ENCODE results near the gene CLGN. TPM values are rescaled to one million over a fixed set of nuclear protein-coding genes. Genes with fewer than 3 reads are reported as not detected.
"Not testable (repeated sequence)": the region's sequence is repeated elsewhere in the genome, so short reads cannot be mapped to it uniquely, and the experiment has no call there.

CLGN gene, protein sequence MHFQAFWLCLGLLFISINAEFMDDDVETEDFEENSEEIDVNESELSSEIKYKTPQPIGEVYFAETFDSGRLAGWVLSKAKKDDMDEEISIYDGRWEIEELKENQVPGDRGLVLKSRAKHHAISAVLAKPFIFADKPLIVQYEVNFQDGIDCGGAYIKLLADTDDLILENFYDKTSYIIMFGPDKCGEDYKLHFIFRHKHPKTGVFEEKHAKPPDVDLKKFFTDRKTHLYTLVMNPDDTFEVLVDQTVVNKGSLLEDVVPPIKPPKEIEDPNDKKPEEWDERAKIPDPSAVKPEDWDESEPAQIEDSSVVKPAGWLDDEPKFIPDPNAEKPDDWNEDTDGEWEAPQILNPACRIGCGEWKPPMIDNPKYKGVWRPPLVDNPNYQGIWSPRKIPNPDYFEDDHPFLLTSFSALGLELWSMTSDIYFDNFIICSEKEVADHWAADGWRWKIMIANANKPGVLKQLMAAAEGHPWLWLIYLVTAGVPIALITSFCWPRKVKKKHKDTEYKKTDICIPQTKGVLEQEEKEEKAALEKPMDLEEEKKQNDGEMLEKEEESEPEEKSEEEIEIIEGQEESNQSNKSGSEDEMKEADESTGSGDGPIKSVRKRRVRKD
- total RNA-seq = 2.0 and 4.7 TPM in 2 replicates

GRCh38 chr4:140427106-140427918 lies at the start of gene CLGN:
Gene CLGN, minus strand, starts transcription at chr4:140427648. Its CDS starts 14,570 bp downstream, at chr4:140413078.
- DNase-seq (ENCODE audit: low read depth) = peak; percentile 18

DNA sequence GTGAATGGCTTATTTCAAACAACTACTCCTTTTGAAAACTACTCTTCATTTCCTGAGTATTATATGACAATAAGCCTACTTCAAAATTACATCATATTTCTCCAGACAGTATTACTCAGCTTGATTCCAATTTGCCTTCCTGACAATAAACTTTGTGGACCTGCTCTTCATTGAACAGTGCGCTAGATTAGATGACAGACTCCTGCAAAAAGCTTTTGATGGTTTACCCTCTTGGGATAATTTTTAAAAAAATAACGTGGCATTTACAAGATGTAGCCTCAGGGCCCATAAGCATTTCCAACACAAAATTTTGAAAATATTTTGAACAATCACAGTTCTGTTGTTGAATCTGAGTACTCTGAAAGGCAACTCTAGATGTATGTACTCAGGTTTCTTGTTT lies 44.7 kb upstream of the CLGN start:
- no peak for DNase-seq (ENCODE audit: low read depth)

- no peak for DNase-seq (ENCODE audit: low read depth)
Measured at GRCh38 chr4:140469791-140470733, 42.6 kb upstream of the CLGN start.

GRCh38 chr4:140466146-140466545 lies 38.7 kb upstream of the CLGN start:
- no peak for DNase-seq (ENCODE audit: low read depth)

- no peak for DNase-seq (ENCODE audit: low read depth)
Measured at GRCh38 chr4:140463614-140464013, 36.2 kb upstream of the CLGN start.

DNA sequence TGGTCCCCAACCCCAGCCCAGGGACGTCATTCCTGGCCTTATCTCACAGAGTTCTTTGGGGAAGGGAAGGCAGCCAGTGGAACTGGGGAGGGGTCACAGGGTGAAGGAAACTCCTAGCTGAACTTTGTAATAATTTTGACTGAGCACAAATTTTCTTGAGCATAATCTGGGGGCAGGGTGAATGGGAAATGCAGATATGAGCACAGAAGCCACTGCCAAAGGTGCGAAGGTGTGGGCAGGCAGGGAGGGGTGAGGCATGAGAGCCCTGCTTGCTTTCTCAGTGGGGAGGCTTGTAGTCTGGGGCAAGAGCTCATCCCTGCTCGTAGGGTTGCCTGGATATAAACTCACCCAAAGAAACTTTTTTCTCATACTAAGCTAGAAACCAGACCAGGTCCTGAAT lies 35.7 kb upstream of the CLGN start:
- DNase-seq (ENCODE audit: low read depth) = no peak

DNA sequence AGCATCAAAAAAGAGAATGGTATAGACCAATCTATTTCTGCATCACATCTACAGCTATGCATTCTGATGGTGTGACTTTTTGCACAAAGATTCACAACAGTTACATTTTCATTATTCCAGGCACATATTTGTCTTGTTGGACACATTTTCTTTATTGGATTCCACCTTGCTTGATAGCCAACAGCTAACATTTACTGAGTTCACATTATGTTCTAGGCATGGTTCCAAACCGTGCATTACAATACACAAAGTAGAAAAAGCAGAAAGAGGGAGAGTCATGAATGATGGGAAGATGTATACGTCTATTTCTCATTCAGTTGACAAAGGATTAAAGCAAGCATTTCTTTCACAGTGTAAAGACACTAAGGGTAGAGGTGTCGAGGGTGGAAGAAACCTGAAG lies 22.9 kb upstream of the CLGN start:
- no peak for DNase-seq (ENCODE audit: low read depth)

GRCh38 chr4:140448830-140449229 lies 21.4 kb upstream of the CLGN start:
- DNase-seq (ENCODE audit: low read depth) = peak; percentile 58

DNA sequence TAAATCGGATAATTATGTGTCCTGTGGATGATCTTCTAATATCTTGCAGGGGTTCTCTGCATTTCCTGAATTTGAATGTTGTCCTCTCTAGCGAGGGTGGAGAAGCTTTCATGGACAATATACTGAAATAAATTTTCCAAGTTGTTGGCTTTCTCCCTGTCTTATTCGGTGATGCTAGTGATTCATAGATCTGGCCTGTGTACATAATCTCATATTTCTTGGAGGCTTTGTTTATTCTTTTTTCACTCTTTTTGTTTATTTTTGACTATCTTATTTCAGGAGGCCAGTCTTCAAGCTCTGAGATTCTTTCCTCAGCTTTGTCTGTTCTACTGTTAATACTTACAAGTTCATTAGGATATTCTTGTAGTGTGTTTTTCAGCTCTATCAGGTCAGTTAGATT lies 20.7 kb upstream of the CLGN start:
- no peak for DNase-seq (ENCODE audit: low read depth)

DNA sequence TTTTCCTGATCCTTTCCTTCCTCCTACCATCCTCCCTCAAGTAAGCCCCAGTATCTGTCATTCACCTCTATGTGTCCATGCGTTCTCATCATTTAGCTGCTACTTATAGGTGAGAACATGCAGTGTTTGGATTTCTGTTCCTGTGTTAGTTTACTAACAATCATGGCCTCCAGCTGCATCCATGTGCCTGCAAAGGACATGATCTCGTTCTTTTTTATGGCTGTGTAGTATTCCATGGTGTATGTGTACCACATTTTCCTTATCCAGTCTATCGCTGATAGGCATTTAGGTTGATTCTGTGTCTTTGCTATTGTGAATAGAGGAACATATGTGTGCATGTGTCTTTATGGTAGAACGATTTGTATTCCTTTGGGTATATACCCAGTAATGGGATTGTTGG lies 16.9 kb upstream of the CLGN start:
- DNase-seq (ENCODE audit: low read depth) = not testable (repeated sequence)

GRCh38 chr4:140439644-140440142 lies 12.2 kb upstream of the CLGN start:
- DNase-seq (ENCODE audit: low read depth) = no peak

DNA sequence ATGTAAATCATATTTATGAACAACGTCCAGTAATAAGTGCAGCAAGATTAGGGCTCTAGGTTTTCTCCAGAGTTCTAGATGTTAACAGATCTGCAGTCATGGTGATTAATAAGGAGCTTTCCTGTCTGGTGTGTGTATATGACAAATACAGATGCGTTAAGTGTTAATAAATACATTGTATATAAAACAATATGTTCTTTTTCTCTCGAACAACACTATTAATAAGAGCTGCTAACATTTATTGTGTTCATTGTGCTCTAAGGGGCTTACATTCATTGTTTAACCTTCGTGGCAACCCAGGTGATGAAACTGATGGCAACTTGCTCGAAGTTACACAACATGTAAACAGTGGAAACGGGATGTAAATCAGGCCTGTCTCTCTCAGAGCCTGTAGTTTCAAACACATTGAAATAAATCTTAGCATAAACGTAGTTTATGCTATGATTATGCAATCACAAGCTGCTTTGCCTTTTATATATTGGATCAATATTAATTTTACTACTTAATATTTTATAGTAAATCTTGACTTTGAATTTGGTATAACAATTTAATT lies 547 bp upstream of the CLGN start:
- DNase-seq (ENCODE audit: low read depth) = no peak

DNA sequence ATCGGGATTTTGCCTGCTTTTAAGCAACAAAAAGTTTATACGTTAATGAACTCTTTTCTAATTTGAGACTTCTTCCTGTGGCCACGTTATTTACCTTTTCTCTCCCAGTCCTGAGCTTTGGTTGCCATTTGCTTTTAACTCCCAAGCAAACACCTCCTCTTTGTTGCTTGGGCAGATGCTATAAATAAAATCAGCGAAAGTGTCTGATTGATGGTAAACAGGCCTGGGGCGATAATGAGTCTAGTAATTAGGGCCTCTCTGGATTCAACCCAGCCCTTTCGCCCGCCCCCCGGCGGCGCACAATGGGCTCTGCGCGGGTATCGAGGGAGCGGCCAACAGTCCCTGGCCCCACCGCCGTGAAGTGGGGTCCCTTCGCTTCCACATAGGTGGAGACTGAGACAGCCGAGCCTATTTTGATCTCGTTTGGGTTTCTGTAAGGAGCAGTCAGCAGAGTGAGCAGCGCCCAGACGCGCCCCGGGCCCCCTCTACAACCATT lies 790 bp downstream of the CLGN start:
- no peak for DNase-seq (ENCODE audit: low read depth)

DNA sequence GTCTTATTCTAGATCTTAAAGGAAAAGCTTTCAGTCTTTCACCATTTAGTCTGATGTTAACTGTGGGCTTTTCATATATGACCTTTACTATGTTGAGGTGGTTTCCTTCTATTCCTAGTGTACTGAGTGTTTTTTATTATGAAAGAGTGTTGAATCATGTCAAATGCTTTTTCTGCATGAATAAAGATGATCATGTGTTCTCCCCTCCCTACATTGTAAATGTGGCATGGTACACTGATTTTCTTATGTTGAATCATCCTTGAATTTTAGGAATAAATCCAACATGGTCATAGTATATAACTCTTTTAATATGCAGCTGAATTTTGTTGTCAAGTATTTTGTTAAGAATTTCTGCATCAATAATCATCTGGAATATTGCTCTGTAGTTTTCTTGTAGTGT lies 4.3 kb downstream of the CLGN start:
- DNase-seq (ENCODE audit: low read depth) = peak; percentile 80

DNA sequence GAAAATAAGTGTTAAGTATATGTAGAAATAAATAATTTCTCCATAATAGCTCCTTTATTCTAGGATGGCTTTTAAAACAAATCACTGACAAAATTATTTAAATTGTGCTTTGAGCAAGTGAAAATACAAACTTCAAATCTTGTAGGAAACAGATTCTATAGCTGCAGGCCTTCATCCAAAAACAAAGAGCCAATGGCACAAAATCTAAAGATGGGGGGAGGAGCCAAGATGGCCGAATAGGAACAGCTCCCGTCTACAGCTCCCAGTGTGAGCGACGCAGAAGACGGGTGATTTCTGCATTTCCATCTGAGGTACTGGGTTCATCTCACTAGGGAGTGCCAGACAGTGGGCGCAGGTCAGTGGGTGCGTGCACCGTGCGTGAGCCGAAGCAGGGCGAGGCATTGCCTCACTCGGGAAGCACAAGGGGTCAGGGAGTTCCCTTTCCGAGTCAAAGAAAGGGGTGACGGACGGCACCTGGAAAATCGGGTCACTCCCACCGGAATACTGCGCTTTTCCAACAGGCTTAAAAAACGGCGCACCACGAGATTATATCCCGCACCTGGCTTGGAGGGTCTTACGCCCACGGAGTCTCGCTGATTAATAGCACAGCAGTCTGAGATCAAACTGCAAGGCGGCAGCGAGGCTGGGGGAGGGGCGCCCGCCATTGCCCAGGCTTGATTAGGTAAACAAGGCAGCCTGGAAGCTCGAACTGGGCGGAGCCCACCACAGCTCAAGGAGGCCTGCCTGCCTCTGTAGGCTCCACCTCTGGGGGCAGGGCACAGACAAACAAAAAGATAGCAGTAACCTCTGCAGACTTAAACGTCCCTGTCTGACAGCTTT lies 14.1 kb downstream of the CLGN start:
- not testable (repeated sequence) for DNase-seq (ENCODE audit: low read depth)

- DNase-seq (ENCODE audit: low read depth) = no peak
Measured at GRCh38 chr4:140408974-140409373, 18.5 kb downstream of the CLGN start.

GRCh38 chr4:140406292-140406691 lies 21.2 kb downstream of the CLGN start:
- no peak for DNase-seq (ENCODE audit: low read depth)

DNA sequence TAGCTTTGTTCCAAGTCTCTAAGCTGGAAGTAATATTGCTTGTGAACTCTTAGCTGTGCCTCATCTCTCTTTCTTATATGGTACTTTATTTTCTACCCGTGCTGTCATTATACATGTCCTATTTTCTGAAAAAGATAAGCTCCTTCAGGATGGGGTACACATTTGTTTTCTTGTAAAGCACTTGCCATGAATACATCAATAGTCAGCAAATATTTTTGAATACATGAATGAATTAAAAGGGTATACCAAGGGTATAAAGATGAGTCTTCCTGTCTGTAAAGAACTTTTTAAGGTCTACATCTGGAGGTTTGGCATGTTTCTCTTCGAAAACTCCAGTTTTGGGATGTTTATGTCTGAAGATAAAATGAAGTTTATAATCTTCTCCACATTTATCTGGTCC lies 27.3 kb downstream of the CLGN start:
- DNase-seq (ENCODE audit: low read depth) = no peak

DNA sequence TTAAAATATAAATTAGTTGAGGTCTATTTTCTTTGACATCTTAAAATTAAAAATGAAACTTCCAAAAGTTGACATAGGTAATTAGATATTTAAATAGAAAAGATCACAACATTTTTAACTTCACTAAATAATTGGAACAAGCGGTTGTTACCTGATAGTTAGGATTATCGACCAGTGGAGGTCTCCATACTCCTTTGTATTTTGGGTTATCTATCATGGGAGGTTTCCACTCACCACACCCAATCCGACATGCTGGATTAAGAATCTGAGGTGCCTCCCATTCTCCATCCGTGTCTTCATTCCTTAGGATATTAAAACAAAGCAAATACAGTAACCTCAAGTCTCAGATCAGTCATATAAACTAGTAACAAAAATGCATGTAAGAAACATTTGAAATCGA lies 31.8 kb downstream of the CLGN start:
- no peak for DNase-seq (ENCODE audit: low read depth)

GRCh38 chr4:140388015-140388414 lies 39.4 kb downstream of the CLGN start:
- DNase-seq (ENCODE audit: low read depth) = no peak

Measured in renal cortical epithelial cell (primary cell).